B cell (primary cell): ENCODE data around the gene SERPINE2. TPM values are rescaled to one million over a fixed set of nuclear protein-coding genes. Genes with fewer than 3 reads are reported as not detected.

ENCODE experiments used
- ATAC-seq: fragments of 200-7000 bp; cut with Tn5 transposase; one replicate; pipeline ENCODE4 v1.10.0; 2021; ENCODE audit warnings: low read depth, mild to moderate bottlenecking, moderate number of reproducible peaks, moderate library complexity
- CTCF ChIA-PET: fragments of 350-600 bp; sonication (Branson Sonifier 250); formaldehyde crosslinking; loops from one replicate; lab custom pipeline; 2021; ENCODE audit warnings: antibody characterized with exemption, inconsistent platforms; lab: Charles Lee
- POLR2A ChIA-PET: fragments of 350-600 bp; sonication (Branson Sonifier 250); formaldehyde crosslinking; loops from one replicate; lab custom pipeline; 2021; ENCODE audit warnings: antibody characterized with exemption; lab: Charles Lee
- DNase-seq: peaks from one replicate; pipeline ENCODE4 v3.0.0; 2013
- H2AFZ ChIP-seq: 2 replicates; pipeline ENCODE4 v1.6.1; 2012; ENCODE audit warnings: mild to moderate bottlenecking, low read depth, low read length; ENCODE audit not compliant: insufficient read depth, poor library complexity, severe bottlenecking
- H3K27ac ChIP-seq, 2 donors: 1 replicate in 1 of 2; 2 replicates in 1 of 2; pipeline ENCODE4 v1.5.1; 2012 to 2013; ENCODE audit warnings: low read length in 2 of 2, mild to moderate bottlenecking in 2 of 2, moderate library complexity in 1 of 2
- H3K27me3 ChIP-seq, 4 experiments: fragments of 200-600 bp in 1 of 4; sonication (generic) in 1 of 4; replicated peaks in 1 of 4; 1 replicate in 2 of 4; 2 replicates in 2 of 4; pipeline versions ENCODE4 v1.6.1 to v1.7.0; 2013 to 2016; ENCODE audit warnings: low read length in 3 of 4, mild to moderate bottlenecking in 2 of 4, mixed read lengths in 1 of 4, moderate library complexity in 1 of 4; ENCODE audit not compliant: insufficient read depth in 4 of 4, control insufficient read depth in 3 of 4; ENCODE audit errors: control extremely low read depth in 1 of 4
- H3K36me3 ChIP-seq, 2 experiments: replicated peaks in 1 of 2; 1 replicate in 1 of 2; 2 replicates in 1 of 2; pipeline versions ENCODE4 v1.6.1 to v1.7.1; 2013; ENCODE audit warnings: low read length in 1 of 2; ENCODE audit not compliant: insufficient read depth in 2 of 2, control insufficient read depth in 1 of 2; ENCODE audit errors: control extremely low read depth in 1 of 2, extremely low read depth in 1 of 2
- H3K4me1 ChIP-seq, 2 donors: fragments of 200-600 bp in 1 of 2; sonication (generic) in 1 of 2; 1 replicate in 1 of 2; 2 replicates in 1 of 2; pipeline versions ENCODE4 v1.5.1 to v1.6.1; 2013 to 2017; ENCODE audit warnings: low read length in 2 of 2; ENCODE audit not compliant: control insufficient read depth in 2 of 2, insufficient read depth in 2 of 2
- H3K4me2 ChIP-seq: replicated peaks from 2 replicates; pipeline ENCODE3; 2012; ENCODE audit warnings: mild to moderate bottlenecking, low read depth, low read length; ENCODE audit not compliant: poor library complexity, severe bottlenecking
- H3K4me3 ChIP-seq, 5 experiments: fragments of 200-600 bp in 1 of 5; sonication (generic) in 1 of 5; 1 replicate in 3 of 5; 2 replicates in 2 of 5; pipeline versions ENCODE4 v1.5.1 to v1.7.0; 2011 to 2016; ENCODE audit warnings: low read length in 4 of 5, mild to moderate bottlenecking in 4 of 5, low read depth in 2 of 5, control low read depth in 1 of 5, moderate library complexity in 1 of 5; ENCODE audit not compliant: insufficient read depth in 1 of 5; ENCODE audit errors: control extremely low read depth in 1 of 5, extremely low read depth in 1 of 5
- H3K79me2 ChIP-seq: fragments of 200-600 bp; sonication (generic); one replicate; pipeline ENCODE4 v1.6.0; 2016; ENCODE audit warnings: low read length; ENCODE audit not compliant: control insufficient read depth, insufficient read depth
- H3K9ac ChIP-seq: fragments of 200-600 bp; sonication (generic); 2 replicates; pipeline ENCODE4 v1.6.1; 2017; ENCODE audit warnings: mild to moderate bottlenecking, low read length, moderate library complexity
- H3K9me3 ChIP-seq, 3 donors: one replicate each; pipeline versions ENCODE4 v1.6.1 to v1.7.1; 2013; ENCODE audit warnings: low read length in 2 of 3; ENCODE audit not compliant: control insufficient read depth in 2 of 3, insufficient read depth in 1 of 3; ENCODE audit errors: control extremely low read depth in 1 of 3
- H4K20me1 ChIP-seq: 2 replicates; pipeline ENCODE4 v1.6.0; 2012; ENCODE audit warnings: mild to moderate bottlenecking, low read length; ENCODE audit not compliant: insufficient read depth, control insufficient read depth, poor library complexity, severe bottlenecking
- H3K27ac Mint-ChIP-seq: one replicate; pipeline ENCODE4 v1.8.0; 2021; ENCODE audit warnings: mixed read lengths
- H3K27me3 Mint-ChIP-seq: one replicate; pipeline ENCODE4 v1.8.0; 2021; ENCODE audit warnings: mixed read lengths
- H3K4me1 Mint-ChIP-seq: one replicate; pipeline ENCODE4 v1.8.0; 2021; ENCODE audit warnings: mixed read lengths
- H3K4me3 Mint-ChIP-seq: one replicate; pipeline ENCODE4 v1.8.0; 2021; ENCODE audit warnings: mixed read lengths
- H3K9me3 Mint-ChIP-seq: one replicate; pipeline ENCODE4 v1.8.0; 2022; ENCODE audit warnings: mixed read lengths; ENCODE audit not compliant: insufficient read depth
- CTCF ChIP-seq: fragments of 200-600 bp; IDR thresholded peaks from one replicate; pipeline ENCODE4 v1.8.0; 2022; ENCODE audit warnings: antibody characterized with exemption, mild to moderate bottlenecking
- EZH2 ChIP-seq: IDR thresholded peaks from 2 replicates; pipeline ENCODE4 v1.6.1; 2012; ENCODE audit warnings: borderline replicate concordance, low read depth, mild to moderate bottlenecking, moderate library complexity, low read length; ENCODE audit not compliant: insufficient read depth, poor library complexity, severe bottlenecking
- WGBS: methylation state at CpG from one replicate; pipeline ENCODE4 v1.1.5; 2013; ENCODE audit warnings: missing lambda C conversion rate; ENCODE audit not compliant: insufficient coverage; 5-methylcytosine and 5-hydroxymethylcytosine counted together
- intact Hi-C: fragments of 100-400 bp; cut with micrococcal nuclease; formaldehyde crosslinking; loops from one replicate; pipeline ENCODE4 v1.10.0; 2022
- polyA plus RNA-seq: library from polyadenylated mRNA; depleted of rRNA; stranded (reverse); fragments of >200 nt; gene quantifications from 2 replicates; pipeline ENCODE4 v1.2.3, GENCODE V29; 2012
- total RNA-seq, 2 donors: library from RNA; stranded (reverse); fragments of 120-200 nt in 1 of 2; gene quantifications; 1 replicate in 1 of 2; 2 replicates in 1 of 2; pipeline versions ENCODE4 v1.2.3 to v1.2.4, GENCODE V29; 2013 to 2022

SERPINE2 gene
- total and polyA plus RNA-seq, 2 donors (not counting 1 experiment from before 2014, with no cell fraction given), result 0.45 to 1.8 TPM

GRCh38 chr2:224062481-224063297 is 23.6 kb upstream of the SERPINE2 start:
- Mint-ChIP-seq H3K4me3 (no peak overlapping the region), H3K27ac (no peak overlapping the region), H3K27me3 (peaks cover 18% of the 10 kb centered on the region), H3K4me1 (no peaks in the 10 kb centered on the region), H3K9me3 (no peaks in the 10 kb centered on the region)
- Histone ChIP-seq H3K4me1 (no peaks in the 10 kb centered on the region), H3K9ac (no peak overlapping the region), H3K4me2 (no peak overlapping the region), H3K36me3 (no peaks in the 10 kb centered on the region), H3K9me3 (no peaks in the 10 kb centered on the region), H3K27me3 (no peaks in the 10 kb centered on the region), H3K27ac (no peak overlapping the region), H3K79me2 (no peaks in the 10 kb centered on the region), H4K20me1 (no peaks in the 10 kb centered on the region), H3K4me3 (no peak overlapping the region), H2AFZ (no peak overlapping the region)
- CTCF ChIA-PET, result interaction anchor here (1.6 to 1.7 kb wide), 2 partner anchors 69 to 92 kb away, joined by 5 to 7 read pairs; no protein-coding TSS in a partner anchor
- intact Hi-C loops, result no loop called here
- DNase-seq, result no peak
- no CpG with 5 or more reads among the region's 5 CpGs for WGBS
- no peak for TF ChIP-seq CTCF
- no peak for TF ChIP-seq EZH2
- POLR2A ChIA-PET, result no interaction called here
- ATAC-seq, result no peak

DNA sequence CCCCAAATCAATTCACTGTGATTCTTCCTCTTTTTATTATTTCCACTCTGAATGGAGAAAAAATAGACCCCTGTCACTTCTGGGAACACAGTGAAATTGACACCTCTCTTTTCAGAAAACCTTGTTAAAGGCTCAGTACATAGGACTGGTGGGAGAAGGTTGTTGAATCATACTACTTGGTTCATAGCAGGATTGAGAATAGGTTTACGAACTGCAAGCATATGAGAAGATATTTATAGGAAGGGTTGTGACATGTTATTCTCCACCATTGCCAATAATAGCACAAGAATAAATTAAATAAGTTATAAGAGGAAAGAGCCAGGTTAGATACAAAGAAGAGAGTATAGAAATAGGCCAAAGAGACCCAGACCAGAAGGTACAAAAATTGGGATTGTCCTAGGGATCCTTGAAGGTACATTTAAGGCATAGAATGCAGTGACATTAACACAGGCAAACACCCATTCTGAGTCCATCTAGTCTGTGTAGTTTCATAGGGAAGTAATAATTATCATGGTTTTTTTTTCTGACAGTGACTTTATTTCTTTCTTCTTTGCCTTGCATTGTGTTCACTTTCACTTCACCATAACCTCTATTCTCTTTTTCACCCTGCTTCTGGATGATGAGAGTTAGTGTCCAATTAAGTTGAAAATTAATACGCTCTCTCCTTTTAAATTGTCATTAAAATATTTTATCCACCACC is 21.8 kb upstream of the SERPINE2 start:
- Histone ChIP-seq H3K27ac (no peak overlapping the region), H3K4me1 (no peaks in the 10 kb centered on the region), H3K79me2 (no peaks in the 10 kb centered on the region), H3K9me3 (no peaks in the 10 kb centered on the region), H4K20me1 (no peaks in the 10 kb centered on the region), H3K4me3 (no peak overlapping the region), H2AFZ (no peak overlapping the region), H3K4me2 (no peak overlapping the region), H3K9ac (no peak overlapping the region), H3K27me3 (no peaks in the 10 kb centered on the region), H3K36me3 (no peaks in the 10 kb centered on the region)
- Mint-ChIP-seq H3K27ac (no peak overlapping the region), H3K9me3 (no peaks in the 10 kb centered on the region), H3K4me1 (no peaks in the 10 kb centered on the region), H3K27me3 (peaks cover 12% of the 10 kb centered on the region), H3K4me3 (no peak overlapping the region)
- intact Hi-C loops, result no loop called here
- no peak for TF ChIP-seq CTCF
- TF ChIP-seq EZH2, result no peak
- ChIA-PET CTCF (interaction anchor here (1.6 kb wide), 1 partner anchor 67 kb away, joined by 7 read pairs; no protein-coding TSS in a partner anchor), POLR2A (no interaction called here)
- DNase-seq, result no peak
- no CpG with 5 or more reads among the region's 2 CpGs for WGBS
- no peak for ATAC-seq
